HUES6 (cell line): ENCODE results near the gene PGK2.
A peak's percentile ranks its signal among the peaks of the same experiment; 100 is the strongest.
"Not testable (repeated sequence)": the region's sequence is repeated elsewhere in the genome, so short reads cannot be mapped to it uniquely, and the experiment has no call there.

ENCODE experiments used
- H3K27ac ChIP-seq: 2 replicates; pipeline ENCODE4 v1.7.0; 2013; ENCODE audit warnings: low read depth, mild to moderate bottlenecking, low read length, inconsistent platforms
- H3K27me3 ChIP-seq: 2 replicates; pipeline ENCODE4 v1.6.1; 2013; ENCODE audit warnings: low read length; ENCODE audit not compliant: control insufficient read depth, insufficient read depth
- H3K36me3 ChIP-seq: 2 replicates; pipeline ENCODE4 v1.6.1; 2013; ENCODE audit warnings: low read length; ENCODE audit not compliant: control insufficient read depth, insufficient read depth
- H3K4me1 ChIP-seq: 2 replicates; pipeline ENCODE4 v1.6.1; 2013; ENCODE audit warnings: low read length; ENCODE audit not compliant: control insufficient read depth, insufficient read depth
- H3K4me3 ChIP-seq: 2 replicates; pipeline ENCODE4 v1.5.1; 2013; ENCODE audit warnings: low read depth, low read length
- H3K9ac ChIP-seq: one replicate; pipeline ENCODE4 v1.6.1; 2013; ENCODE audit warnings: mild to moderate bottlenecking, low read length
- H3K9me3 ChIP-seq: 2 replicates; pipeline ENCODE4 v1.6.1; 2013; ENCODE audit warnings: low read depth, low read length; ENCODE audit not compliant: control insufficient read depth, insufficient read depth

Gene PGK2

DNA sequence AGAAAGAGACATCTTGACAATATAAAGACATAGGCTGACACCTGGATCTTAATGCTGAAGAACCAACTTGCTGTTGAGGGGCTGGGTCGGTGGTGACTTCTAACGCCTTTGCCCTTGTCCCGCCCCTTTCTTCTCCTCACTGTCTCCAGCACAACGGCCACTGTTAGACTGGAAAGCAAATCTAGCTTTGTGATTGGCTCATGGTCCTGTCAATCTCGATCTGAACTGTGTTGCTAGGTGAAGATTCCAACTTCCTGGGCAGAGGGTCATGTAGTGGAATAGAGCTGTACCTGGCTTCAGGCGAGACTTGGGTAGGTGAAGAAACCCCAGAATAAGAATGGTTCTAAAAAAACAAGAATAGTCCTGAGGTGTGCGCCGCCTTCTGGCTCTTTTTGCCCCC lies at the start of gene PGK2:
TSS of gene PGK2 (minus strand) at position 110 of the 400 bp plus-strand sequence. CDS start at position 12, 98 bp downstream.
- no peaks in the 10 kb centered on the region for H3K4me1 ChIP-seq
- H3K9ac ChIP-seq: no peak within 1 kb of the TSS
- no peak within 1 kb of the TSS for H3K4me3 ChIP-seq
- no peak within 1 kb of the TSS for H3K27ac ChIP-seq
- H3K27me3 ChIP-seq: no peaks in the 10 kb centered on the region
- no peaks in the 10 kb centered on the region for H3K36me3 ChIP-seq
- H3K9me3 ChIP-seq: no peaks in the 10 kb centered on the region

DNA sequence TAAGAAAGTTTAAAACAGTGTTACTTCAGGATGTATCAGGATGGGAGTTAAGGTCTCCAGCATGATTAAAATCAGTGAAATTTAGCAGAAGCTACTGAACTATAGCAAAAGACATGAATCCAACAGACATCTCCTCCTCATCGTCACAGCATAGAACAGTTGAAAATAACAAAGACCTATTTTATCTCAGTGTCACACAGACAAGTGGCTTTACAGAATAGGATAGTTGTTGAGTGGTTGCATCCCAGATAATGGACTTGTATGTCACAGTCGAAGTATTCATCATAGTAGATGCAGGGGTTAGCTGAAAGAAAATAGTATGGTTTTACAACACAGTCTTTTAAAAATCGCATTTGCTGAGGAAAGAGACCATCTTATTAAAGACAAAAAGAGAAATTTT lies 48.1 kb upstream of the PGK2 start:
- H3K27me3 ChIP-seq: no peaks in the 10 kb centered on the region
- no peaks in the 10 kb centered on the region for H3K36me3 ChIP-seq
- H3K4me3 ChIP-seq: no peak overlapping the region
- no peak overlapping the region for H3K27ac ChIP-seq
- peaks cover 6% of the 10 kb centered on the region; the same call in 1 of the 2 replicates for H3K4me1 ChIP-seq
- no peaks in the 10 kb centered on the region for H3K9me3 ChIP-seq
- H3K9ac ChIP-seq: no peak overlapping the region

DNA sequence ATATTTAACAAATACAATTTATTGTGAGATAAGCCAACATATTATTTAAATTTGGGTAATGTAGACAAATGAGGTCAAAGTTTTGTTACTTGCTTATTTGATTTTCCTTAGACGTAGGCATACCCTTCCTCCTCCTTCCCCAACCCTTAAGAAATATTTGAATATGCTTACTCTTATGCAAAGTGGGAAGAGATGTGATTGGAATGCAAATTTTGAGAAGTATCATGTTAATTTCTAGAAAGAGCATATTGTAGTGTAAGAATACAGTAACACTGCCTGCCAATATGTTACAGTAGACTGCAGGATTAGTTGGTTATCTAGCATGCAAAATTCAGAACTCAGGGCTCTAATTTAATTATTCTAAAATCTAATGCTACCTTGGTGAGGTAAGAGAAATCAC lies 46.3 kb upstream of the PGK2 start:
- no peak overlapping the region for H3K27ac ChIP-seq
- H3K27me3 ChIP-seq: no peaks in the 10 kb centered on the region
- H3K4me3 ChIP-seq: no peak overlapping the region
- no peaks in the 10 kb centered on the region for H3K36me3 ChIP-seq
- peaks cover 6% of the 10 kb centered on the region; the same call in 1 of the 2 replicates for H3K4me1 ChIP-seq
- no peak overlapping the region for H3K9ac ChIP-seq
- no peaks in the 10 kb centered on the region for H3K9me3 ChIP-seq

DNA sequence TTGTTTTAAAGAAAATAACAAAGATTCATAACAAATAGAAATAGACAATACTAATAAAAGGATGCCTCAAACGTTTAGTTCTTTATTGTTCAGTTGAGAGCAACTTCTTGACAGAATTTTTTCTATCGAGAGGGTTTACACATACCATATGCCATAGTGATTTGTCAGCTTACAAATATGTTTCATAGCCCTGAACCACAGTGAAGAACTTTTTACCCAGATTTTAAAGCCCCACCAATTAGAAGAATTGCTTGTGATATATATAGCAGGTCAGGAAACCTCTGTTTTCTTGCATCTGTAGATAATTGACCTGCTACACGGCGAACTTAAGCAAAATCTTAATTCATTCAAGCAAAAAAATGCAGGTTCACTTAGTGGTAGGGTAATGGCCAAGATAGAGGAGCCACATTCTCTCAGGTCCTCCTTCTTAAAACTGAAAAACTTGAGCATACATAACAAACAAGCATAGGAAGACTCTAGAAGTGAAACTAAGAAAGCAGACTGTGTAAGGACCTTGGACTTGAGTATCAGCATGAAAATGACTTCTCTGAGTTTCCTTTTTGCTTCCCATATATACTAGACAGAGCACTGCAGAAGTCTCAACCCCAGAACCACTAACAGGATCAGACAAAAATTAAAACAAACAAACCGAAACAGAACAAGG lies 39.8 kb upstream of the PGK2 start:
- Histone ChIP-seq H3K4me3 (no peak overlapping the region), H3K27ac (no peak overlapping the region), H3K36me3 (no peaks in the 10 kb centered on the region), H3K27me3 (no peaks in the 10 kb centered on the region), H3K9ac (no peak overlapping the region), H3K9me3 (no peaks in the 10 kb centered on the region), H3K4me1 (no peaks in the 10 kb centered on the region)

DNA sequence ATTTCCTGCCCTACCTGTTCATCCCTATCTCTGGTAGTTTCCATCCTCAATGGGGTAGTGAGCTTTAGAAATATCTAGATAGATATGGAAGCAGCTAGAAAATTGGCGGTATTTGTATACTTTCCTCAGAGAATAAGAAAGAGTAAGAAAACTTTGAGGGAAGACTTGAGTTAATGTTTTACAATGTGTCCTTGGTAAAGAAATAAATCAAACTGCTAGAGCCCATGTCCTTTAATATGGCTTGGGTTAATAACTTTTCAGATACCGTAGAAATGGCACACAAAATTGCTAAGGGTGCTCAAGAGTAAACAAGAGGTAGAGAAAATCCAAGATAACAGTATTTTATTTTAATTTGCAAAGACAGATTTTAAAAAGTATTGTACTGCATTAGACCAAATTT lies 28.1 kb upstream of the PGK2 start:
- no peaks in the 10 kb centered on the region for H3K27me3 ChIP-seq
- H3K36me3 ChIP-seq: no peaks in the 10 kb centered on the region
- no peaks in the 10 kb centered on the region for H3K9me3 ChIP-seq
- H3K9ac ChIP-seq: no peak overlapping the region
- no peak overlapping the region for H3K4me3 ChIP-seq
- H3K27ac ChIP-seq: no peak overlapping the region
- no peaks in the 10 kb centered on the region for H3K4me1 ChIP-seq

DNA sequence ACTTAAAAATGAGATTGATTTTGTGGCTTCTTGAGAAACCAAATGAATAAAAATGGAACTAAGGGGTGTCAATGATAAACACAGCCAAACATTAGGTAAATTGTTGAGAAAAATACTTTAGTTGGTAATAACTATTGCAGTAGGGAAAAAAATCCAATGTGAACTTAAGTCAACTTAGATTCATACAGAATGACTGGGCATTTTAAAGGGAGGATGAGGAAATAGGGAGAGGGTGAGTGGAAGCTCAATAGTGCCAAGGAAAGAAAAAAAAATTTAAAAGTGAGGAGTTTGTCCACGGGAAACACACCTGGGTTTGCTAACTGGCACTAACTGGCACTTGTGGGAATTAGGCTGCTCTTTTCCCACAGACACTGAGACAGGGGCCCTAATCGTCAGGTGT lies 26.2 kb upstream of the PGK2 start:
- Histone ChIP-seq H3K9ac (no peak overlapping the region), H3K4me3 (no peak overlapping the region), H3K27ac (no peak overlapping the region), H3K36me3 (no peaks in the 10 kb centered on the region), H3K27me3 (no peaks in the 10 kb centered on the region), H3K9me3 (no peaks in the 10 kb centered on the region), H3K4me1 (no peaks in the 10 kb centered on the region)

- Histone ChIP-seq H3K27me3 (no peaks in the 10 kb centered on the region), H3K9ac (no peak overlapping the region), H3K27ac (no peak overlapping the region), H3K36me3 (no peaks in the 10 kb centered on the region), H3K9me3 (no peaks in the 10 kb centered on the region), H3K4me3 (no peak overlapping the region), H3K4me1 (no peaks in the 10 kb centered on the region)
Measured at GRCh38 chr6:49806145-49806544, 19.1 kb upstream of the PGK2 start.

- no peaks in the 10 kb centered on the region for H3K36me3 ChIP-seq
- no peaks in the 10 kb centered on the region for H3K9me3 ChIP-seq
- H3K4me1 ChIP-seq: no peaks in the 10 kb centered on the region
- H3K27ac ChIP-seq: no peak overlapping the region
- H3K9ac ChIP-seq: no peak overlapping the region
- no peaks in the 10 kb centered on the region for H3K27me3 ChIP-seq
- H3K4me3 ChIP-seq: no peak overlapping the region
Measured at GRCh38 chr6:49805246-49805645, 18.2 kb upstream of the PGK2 start.

DNA sequence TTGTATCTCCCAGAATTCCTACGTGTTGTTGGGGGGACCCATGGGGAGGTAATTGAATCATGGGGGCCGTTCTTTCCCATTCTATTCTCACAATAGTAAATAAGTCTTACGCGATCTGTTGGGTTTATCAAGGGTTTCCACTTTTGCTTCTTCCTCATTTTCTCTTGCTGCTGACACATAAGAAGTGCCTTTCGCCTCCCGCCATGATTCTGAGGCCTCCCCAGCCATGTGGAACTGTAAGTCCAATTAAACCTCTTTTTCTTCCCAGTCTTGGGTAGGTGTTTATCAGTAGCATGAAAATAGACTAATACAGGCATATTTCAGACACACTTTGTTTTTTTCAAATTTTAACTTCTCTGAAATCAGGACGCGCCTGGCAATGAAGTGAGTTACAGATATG lies 14.4 kb upstream of the PGK2 start:
- no peaks in the 10 kb centered on the region for H3K4me1 ChIP-seq
- H3K4me3 ChIP-seq: no peak overlapping the region

DNA sequence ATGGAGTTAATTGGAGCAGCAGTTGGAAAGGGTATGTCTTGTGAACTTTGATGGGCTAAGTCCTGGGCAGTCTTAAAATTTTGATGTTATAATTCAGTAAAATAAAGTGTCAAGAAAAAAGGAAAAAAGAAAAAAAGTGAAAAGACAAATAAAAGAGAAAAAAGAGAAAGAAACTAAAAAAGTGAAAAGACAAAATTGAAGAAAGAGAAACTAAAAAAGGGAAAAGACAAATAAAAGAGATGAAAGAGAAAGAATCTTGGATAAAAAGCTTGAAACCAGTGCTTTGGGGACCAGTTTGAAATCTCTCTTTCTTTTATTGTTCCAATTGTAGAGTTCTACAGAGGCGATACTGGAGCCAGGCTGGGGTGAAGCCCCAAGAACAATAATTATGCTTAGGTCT lies 12.0 kb upstream of the PGK2 start:
- Histone ChIP-seq H3K4me1 (no peaks in the 10 kb centered on the region), H3K9ac (no peak overlapping the region), H3K9me3 (no peaks in the 10 kb centered on the region), H3K27ac (no peak overlapping the region), H3K4me3 (no peak overlapping the region), H3K27me3 (no peaks in the 10 kb centered on the region), H3K36me3 (no peaks in the 10 kb centered on the region)

More for the DNA sequence above, 14.4 kb upstream of the PGK2 start:
- Histone ChIP-seq H3K27ac (no peak overlapping the region), H3K9me3 (no peaks in the 10 kb centered on the region), H3K27me3 (no peaks in the 10 kb centered on the region), H3K9ac (no peak overlapping the region), H3K36me3 (no peaks in the 10 kb centered on the region)

DNA sequence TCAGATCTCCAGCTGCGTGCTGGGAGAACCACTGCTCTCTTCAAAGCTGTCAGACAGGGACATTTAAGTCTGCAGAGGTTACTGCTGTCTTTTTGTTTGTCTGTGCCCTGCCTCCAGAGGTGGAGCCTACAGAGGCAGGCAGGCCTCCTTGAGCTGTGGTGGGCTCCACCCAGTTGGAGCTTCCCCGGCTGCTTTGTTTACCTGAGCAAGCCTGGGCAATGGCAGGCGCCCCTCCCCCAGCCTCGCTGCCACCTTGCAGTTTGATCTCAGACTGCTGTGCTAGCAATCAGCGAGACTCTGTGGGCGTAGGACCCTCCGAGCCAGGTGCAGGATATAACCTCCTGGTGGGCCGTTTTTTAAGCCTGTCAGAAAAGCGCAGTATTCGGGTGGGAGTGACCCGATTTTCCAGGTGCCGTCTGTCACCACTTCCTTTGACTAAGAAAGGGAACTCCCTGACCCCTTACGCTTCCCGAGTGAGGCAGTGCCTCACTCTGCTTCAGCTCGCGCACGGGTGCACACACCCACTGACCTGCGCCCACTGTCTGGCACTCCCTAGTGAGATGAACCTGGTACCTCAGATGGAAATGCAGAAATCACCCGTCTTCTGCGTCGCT lies 9.9 kb upstream of the PGK2 start:
- not testable (repeated sequence) for H3K9me3 ChIP-seq, H3K4me1 ChIP-seq, H3K27me3 ChIP-seq, H3K27ac ChIP-seq, H3K36me3 ChIP-seq
- H3K9ac ChIP-seq: peak overlapping the region; percentile 29
- peak overlapping the region; percentile 70 for H3K4me3 ChIP-seq
